ENCODE results near the gene GMDS.

GRCh38 chr6:2184700-2185455, 60.5 kb downstream of the GMDS start:
- TF ChIP-seq CTCF (IDR thresholded peaks at IDR 0.05): no peak
- no peak for TF ChIP-seq EZH2 (IDR thresholded peaks at IDR 0.05; ENCODE audit: borderline replicate concordance, insufficient read depth, low read depth, low read length, poor library complexity, severe bottlenecking)
